Activated CD4-positive, CD25-positive, alpha-beta regulatory T cell treated with anti-CD3 and anti-CD28 coated beads, Interleukin-2, amount 50 U/mL, for 16 hours (primary cell): ENCODE results near the gene FSIP1.

ENCODE experiments used
- DNase-seq: peaks from one replicate; pipeline ENCODE4 v3.0.0-alpha.2; 2020; ENCODE audit warnings: low read depth, low spot score

FSIP1 gene

DNA sequence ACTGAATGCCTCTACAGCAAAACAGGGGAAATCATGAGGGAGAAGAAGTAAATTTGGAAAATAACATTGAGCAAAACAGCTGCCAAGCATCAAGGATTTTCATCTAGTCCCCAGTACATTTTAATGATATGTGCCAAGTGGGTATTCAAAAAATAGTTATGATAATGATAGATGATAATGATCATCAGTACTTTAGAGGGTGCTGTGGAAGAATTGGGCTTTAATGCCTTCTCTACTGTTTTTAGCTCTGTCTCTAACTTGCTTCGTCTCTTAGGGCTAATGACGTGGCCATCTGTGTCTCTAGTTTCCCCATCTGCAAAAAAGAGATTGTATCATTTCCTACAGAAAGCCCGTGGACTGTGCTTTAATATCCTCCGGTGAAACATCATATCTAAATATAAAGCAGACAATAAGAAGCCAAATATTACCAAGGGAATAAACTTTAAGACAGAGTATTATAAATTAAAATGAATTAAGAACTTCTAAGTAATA is 10.2 kb upstream of the FSIP1 start:
- no peak for DNase-seq

DNA sequence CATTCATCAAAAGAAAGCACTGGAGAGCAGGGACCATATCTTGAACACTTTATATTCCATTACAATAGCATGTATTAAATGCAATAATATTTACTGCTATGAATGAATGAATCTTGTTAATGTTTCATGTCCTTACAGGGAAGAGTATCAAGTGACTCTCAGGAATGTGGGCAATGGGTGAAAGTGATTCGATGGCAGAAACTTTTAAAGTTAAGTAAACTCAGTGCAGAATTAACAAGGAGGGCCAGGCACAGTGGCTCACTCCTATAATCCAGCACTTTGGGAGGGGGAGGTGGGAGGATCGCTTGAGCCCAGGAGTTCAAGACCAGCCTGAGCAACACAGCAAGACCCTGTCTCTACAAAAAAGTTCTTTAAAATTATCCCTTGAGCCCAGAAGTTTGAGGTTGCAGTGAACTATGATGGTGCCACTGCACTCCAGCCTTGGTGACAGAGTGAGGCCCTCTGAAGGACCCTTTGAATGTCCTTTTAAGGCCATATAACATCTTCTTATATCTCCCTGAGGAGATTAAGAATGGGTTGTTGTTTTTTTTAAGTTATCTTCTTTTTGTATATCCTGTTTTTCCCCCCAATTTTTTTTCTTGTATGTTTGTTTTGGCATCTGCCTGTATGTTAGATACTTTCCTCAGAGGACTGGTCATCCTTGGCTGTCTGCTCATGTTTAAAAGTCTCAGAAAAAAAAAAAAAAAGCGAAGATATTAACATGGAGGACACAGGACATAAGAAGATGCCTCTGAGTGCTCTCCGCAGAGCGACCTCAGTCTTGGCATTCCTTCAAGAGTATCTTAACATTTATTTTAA is 9.6 kb upstream of the FSIP1 start:
- DNase-seq: no peak

DNA sequence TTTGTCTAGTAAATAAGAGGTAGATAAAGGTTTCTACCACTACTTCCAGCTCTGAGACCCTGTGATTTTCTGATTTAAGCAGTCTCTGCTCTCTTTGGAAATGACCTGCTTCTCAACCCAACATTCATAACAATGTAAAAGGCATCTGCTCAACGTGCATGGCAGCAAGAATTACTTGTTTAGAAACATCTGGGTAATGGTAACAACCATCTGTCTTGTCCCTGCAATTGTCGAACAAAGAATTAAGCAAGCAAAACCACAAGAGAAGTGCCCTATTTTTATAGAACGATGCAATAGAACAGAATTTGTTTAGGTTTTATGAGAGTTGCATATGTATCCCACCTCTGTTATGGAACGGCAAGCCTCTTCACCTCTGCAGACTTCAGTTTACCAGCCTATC is 7.1 kb upstream of the FSIP1 start:
- DNase-seq: no peak

DNA sequence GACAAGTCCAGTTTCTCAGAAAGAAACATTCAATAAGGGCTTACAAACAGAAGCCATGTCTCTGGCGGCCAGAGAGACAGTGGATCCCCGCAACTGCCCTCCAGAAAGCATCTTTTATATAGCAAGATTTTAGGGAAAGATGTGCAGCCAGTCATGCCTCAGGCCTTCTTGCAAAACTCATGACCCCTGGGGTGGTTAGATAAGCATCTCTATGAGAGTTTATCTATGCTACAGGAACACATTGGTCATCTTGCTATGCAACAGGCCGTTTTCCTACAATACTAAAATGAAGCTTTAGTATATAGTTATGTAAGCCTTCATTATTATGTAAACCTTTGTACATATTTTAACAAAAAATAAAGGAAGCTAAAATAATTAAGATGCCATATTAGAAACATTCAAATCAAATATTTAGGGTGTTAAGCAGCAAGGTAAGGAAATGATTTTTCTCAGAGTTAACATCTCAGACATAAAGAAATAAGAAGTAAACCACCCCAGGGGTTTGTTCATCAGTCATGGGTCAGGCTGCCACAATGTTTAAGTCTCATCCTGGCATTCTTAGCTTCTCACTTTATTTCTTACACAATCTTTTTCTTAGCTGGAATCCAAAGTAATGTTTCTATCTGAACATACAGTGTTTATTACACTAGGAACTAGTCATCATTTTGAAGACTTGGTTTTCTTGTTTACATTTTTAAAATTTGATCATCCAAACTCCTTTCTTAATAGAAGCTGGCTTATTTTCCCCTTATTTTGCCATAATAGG is 6.3 kb upstream of the FSIP1 start:
- no peak for DNase-seq

DNA sequence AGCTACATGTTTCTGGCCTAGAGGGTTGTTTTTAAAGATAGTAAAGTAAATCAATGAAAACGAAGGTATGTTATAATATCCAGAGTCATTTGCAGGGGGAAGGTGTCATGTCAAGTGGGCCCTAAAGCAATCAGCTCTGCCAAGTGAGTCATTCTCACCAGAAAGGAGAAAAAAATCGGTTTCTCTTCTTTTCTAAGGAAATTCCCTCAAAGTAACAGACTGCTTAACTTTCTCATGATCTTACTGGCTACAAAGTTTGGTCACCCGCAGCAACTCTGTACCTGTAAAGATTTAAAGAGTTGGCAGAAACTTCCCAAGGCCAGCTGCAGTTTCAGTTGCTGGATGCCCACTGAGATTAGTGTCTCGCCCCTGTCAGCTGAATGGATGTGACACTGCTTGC is 5.5 kb upstream of the FSIP1 start:
- no peak for DNase-seq

DNA sequence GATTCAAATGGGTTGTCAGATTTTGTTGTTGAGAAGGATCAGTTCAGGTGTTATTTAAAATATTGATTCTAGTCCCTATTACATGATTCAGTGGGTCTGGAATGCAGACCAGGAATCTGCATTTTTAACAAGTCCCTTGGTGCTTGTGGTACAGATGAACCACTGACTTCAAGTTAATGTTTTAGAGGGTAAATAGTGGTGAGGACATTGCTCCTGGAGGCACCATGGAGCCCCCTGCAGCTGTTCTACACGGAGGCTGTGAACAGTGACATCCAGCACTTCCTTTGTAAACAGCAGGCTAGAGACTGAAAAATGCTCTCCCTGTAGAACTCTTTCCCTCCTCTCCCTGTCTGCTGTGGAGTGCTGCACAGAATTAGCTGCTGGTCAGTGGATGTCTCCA is 4.8 kb upstream of the FSIP1 start:
- DNase-seq: no peak

DNA sequence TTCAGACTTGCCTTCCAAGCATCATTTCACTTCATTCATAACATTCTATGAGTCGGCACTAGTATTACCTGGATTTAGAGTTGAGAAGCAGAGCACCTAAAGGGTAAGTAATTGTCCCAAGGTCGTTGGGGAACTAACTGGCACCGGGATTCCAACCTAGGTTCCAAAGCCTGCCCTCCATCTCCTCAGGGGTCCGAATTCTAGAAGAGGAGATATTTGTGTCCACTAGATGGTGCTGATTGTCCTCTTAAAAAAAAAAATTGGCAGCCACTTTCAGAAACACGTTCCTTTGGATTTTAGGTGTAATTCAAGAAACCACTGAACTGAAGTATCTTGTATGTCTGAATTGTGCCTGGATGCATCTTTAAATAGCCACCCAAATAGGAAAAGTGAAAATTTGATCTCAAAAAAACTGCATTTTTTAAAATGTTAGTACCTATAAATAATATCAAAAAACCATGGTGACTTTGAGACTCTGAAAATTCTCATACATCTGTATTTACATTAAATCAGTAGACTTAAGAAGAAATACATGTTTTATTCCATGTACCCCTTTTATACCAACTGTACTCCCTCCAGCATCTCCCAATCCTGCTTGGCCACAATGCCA is 3.9 kb upstream of the FSIP1 start:
- DNase-seq: no peak

DNA sequence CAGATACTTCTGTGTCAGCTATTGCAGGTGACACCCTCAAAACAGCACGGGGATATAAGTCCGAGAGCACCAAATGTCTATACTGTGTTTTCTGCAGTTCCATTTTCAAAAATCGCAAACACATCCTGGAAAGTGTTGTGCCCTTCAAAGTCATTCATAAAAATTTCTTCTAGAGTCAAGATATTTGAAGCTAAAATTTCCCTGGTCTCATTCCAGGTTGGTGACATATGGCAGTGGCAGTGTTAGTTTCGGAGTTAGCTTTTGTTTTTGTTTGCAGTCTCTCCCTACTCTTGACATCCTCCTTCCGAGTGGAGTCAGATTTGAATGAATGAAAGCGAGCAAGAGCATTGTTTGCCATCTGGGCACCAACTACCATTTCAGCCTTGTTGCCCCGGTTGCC is 3.2 kb upstream of the FSIP1 start:
- no peak for DNase-seq

DNA sequence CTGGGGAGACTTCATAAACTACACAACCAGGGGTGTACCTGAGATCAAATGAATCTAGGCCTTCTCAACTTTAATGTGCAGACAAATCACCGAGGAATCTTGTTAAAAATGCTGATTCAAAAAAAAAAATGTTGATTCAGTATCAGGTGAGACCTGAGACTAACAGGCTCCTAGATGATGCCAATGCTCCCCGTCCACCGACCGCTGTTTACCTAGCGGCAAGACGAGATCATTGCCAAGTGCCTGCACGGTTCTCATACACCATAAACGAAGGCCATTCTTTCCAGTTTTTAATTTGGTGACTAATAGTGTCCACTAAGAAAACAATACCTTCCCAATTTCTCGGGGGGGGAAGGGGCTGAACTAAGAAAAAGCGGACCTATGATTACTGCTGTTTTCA is 2.5 kb upstream of the FSIP1 start:
- DNase-seq: no peak

DNA sequence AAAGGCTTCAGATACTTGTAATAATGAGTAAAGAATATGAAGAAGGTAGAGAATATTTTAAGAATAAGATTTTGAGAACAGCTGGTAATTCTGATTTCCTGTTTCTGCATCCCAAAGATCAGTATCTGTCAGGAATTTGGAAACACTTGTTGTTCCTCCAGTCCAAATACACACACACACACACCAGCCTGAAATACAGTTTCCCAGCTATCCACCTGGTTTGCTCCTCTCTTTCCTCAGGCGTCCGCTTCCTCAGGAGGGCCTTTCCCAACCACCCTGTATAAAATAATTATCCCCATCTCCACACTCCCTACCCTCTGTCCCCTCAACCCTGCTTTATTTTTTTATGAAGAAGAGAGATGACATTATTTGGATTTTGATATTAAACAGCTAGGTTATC is 2.0 kb upstream of the FSIP1 start:
- no peak for DNase-seq

DNA sequence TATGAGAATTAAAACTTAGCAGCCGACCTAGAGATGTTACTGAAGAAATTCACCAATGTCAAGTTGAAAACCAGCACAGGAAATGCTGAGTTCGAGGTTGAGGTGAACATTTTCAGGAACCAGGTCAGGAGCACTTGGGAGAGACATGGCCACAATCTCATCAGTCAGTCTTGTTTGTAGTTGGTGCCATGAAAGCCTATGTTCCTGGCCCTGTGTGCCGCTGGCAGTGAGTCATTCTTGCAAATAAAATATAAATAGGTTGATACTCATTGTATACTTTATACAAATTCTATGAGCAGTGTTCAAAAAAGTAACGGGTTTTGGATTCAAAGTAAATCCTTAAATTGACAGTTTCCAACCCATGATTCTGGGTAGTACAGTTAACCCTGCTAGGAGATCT is 1.5 kb upstream of the FSIP1 start:
- no peak for DNase-seq

DNA sequence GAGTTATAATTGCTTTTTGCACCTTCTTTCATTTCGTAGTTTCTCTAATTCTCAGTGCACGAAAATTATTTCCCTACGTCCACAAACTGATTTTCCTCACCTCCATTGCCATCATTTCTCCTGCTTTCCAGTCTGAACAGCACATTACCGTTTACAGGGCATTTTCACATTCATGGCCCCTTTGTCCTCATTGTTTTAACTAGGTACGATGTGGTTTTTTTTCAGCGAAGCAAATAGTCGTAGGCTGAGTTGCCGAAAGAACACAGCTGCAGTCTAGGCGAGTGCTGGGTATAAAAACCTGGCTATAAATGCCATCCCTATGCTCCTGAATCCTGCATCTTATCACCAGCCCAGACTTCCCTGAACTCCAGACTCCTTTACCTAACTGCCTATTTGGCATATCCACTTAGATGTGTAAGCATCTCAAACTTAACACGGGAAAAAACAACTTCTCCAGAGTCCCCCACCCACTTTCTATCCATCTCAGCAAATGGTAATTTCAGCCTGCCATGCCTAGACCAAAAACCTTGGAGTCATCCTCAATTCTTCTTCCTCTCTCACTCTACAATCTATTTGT is 691 bp upstream of the FSIP1 start:
- no peak for DNase-seq

DNA sequence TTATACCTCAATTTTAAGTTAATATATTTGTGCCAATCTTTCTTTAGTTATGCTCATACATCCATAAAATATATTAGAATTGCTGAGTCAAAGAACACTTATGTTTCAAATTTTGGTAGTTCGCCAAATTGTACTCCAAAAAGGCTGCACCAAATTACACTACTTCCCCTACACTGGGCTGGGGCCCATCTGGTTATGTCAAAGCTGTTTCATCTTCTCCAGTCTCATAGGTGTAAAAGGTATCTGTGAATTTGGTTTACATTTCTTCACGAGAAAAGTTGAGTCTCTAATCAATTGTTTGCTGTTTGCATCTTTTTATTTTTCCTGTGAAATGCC is 706 bp downstream of the FSIP1 start:
- no peak for DNase-seq

DNA sequence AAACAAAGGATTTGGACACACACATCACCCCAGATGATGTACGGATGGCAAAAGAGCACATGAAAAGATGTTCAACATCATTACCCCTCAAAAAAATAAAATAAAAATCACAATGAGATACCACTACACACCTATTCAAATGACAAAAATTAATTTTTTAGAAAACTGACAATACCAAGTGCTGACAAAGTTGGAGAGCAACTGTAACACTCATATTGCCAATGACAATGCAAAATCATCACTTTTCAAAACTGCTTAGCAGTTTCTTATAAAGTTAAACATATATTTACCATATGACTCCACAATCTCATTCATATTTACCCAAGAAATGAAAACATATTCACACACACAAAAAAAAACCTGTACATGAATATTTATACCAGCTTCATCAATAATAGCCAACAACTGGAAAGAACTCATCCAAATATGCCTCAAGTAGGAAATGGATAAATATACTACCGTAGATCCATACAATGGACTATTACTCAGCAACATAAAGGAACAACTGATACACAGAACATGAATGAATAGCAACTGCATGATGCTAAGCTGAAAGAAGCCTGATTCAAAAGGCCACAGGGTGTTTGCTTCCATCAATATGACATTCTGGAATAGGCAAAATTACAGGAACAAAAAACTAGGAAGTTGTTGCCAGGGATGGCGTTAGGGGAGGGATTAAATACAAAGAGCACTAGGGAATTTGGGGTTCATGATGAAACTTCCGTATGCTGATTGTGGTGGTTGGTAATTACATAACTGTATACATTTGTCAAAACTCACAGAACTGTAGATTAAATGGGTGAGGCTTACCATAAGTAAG is 1.3 kb downstream of the FSIP1 start:
- DNase-seq: no peak

DNA sequence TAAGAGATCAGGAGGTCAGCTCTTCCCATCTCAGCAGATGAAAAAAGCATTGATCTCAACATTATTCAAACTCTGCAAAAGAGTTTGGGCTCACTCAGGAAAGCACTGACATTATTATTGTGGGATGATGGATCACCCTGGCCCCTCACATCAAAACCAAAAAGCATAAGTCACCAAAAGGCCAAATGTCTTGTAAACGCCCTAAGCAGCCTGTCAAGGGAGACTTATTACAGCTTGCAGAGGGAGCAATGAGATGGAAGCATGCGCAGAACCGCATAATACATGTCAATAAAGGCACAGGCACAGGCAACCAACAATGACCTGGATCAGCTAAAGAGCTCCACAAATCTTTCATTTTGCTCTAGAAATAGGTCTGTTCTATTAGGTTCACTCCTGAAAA is 4.6 kb downstream of the FSIP1 start:
- no peak for DNase-seq

DNA sequence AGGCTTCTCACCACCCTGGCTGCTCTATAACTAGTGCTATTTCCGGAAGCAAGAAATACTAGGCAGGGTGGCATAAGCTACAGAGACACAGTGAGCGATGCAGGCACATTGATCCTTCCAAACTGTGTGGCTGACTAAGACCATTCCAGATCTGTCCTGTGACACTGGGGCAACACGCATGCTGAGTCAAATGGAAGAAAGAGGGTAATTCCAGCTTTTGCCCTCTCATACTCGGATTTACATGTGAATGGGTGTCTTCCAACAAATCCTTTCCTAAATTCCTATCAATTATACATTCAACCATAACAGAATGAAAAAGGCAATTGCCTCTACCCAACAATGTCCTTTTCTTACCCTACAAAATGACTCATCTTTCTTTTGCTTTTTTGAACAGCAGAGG is 5.1 kb downstream of the FSIP1 start:
- DNase-seq: no peak

DNA sequence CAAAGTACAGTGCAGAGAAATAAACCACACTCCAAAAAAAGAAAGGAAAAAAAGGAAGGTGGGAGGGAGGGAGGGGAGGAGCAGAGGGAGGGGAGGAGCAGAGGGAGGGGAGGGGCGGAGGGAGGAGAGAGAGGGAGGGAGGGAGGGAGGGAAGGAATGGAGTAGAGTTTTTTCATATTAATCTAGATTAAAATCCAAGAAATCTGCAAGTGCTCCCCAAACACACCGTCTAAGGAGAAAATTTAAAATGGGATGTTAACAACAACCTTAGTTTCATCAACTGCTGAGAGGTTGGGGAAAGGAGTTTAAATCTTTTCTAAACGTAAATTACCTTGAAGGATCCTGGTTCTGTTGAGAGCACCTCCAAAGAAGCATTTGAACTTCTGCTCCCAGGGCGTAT is 6.6 kb downstream of the FSIP1 start:
- DNase-seq: no peak

DNA sequence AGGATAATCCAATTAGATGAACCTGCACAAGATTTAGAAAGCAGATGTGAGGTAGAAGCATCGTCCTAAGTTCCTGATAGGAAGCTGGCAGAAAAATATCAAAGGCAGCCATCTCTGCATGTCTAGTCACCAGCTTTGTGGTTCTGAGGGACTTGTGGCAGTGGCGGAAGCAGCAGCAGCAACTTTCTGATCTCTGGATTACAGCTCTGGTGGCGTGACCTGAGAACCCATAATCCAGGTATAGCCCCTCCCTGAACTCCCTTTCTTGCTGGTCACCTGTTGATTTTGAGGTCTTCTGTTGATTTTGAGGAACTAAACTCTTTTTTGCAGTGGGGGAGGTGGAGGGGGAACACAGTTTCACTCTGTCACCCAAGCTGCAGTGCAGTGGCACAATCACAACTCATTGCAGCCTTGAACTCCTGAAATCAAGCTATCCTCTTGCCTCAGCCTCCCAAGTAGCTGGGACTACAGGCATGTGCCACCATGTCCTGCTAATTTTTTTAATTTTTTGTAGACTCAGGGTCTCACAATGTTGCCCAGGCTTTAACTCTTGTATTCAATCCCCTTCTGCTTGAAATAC is 7.9 kb downstream of the FSIP1 start:
- DNase-seq: no peak

DNA sequence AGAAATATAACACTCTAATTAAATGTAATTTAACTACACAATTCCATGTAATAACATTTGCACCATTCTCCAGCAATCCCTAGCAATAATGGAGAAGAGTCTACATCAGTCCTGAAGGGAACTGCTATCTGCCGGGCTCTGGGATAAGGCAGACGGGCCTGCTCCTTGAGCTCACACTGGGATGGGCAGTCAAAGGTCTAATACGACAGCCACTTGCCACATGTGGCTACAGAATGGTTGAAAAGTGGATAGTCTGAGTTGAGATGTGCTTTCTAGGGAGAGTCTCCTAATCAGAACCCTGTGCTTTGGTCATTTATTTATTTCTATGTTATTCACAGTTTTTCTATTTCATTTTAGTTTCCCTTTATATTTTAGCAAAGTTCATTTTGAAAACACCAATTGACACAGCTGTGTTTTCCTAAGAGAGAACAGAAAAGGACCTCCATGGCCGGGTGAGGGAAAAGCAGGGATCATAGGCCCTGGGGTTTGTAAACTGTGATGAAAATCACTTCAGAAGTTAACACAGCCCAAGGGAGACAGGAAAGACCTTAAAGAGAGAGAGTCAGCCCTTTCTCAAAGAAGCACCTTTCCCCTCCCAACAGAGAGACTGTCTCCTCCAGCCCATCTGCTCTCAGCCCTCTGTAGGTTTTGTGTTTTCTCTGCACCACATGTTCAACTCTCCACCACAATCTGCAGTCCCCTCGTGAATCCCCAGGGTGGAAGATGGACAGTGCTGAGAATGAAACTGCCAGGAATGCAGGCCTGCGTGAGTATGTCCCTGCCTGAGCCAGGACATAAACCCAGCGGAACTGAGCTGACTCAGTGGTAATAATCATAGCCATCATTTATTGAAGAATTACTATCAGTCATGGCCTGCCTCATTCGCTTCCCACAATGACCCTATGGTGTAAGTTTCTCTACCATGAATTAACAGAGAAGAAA is 11.6 kb downstream of the FSIP1 start:
- no peak for DNase-seq

DNA sequence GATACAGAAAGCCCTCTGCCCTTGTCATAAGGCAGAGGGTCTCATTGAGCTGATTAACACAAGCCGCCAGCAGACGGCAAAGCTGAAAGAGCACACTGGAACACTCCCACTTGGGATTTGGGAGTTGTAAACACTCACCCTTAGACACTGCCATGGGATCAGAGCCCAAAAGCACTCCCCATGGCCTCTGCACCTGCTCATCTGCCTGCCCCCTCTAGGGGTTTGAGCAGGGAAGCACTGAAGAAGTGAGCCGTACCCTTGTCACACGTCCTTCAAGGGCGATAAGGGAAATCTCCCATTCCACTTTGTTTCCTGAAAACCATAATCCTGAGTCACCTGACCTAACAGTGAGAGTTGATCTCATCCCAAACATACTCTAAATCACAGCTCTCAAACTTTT is 14.7 kb downstream of the FSIP1 start:
- no peak for DNase-seq
